ENCODE measurements around the gene GNAI1.

GRCh38 chr7:80110376-80110775, 24.3 kb upstream of the GNAI1 start:
- no peak for TF ChIP-seq CTCF (IDR thresholded peaks at IDR 0.05)
- TF ChIP-seq POLR2A (IDR thresholded peaks at IDR 0.05), result no peak
- no peak for TF ChIP-seq POLR2AphosphoS5 (IDR thresholded peaks at IDR 0.05)

Data from prostate gland (tissue), 2 donors.